ENCODE measurements around the gene LYAR.
"Not testable (repeated sequence)": the region's sequence is repeated elsewhere in the genome, so short reads cannot be mapped to it uniquely, and the experiment has no call there.

The LYAR gene

DNA sequence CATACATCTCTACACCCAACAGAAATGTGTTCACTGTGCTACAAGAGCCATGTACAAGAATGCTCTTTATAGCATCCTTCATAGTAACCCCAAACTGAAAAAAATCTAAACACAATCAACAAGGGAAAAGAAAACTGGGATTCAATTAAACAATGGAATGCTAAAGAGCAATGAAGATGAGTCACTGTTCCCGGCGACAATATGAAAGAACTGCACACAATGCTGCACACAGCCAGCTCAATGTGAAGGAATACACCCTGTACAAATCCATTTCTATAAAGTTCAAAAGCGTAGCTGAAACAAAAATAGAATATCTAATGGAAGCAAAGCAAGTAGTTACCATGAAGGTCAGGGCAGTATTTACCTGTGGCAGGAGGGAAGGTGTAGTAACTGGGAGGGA, 50.4 kb downstream of the LYAR start:
- peaks cover 58% of the 10 kb centered on the region for H3K36me3 ChIP-seq (ENCODE audit: control insufficient read depth, insufficient read depth, low read length)
- not testable (repeated sequence) for H3K4me1 ChIP-seq (ENCODE audit: control insufficient read depth, insufficient read depth, low read length); H3K9me3 ChIP-seq (ENCODE audit: control insufficient read depth, insufficient read depth, low read depth, low read length); H3K4me3 ChIP-seq (ENCODE audit: low read depth, low read length); H3K27ac ChIP-seq (ENCODE audit: low read depth, low read length); H3K9ac ChIP-seq (ENCODE audit: low read length); H3K27me3 ChIP-seq (ENCODE audit: control insufficient read depth, insufficient read depth, low read length)

- no peak overlapping the region for H3K9ac ChIP-seq (ENCODE audit: low read length)
- H3K27me3 ChIP-seq (ENCODE audit: control insufficient read depth, insufficient read depth, low read length), result peaks cover 26% of the 10 kb centered on the region
- peaks cover 13% of the 10 kb centered on the region; the same call in 1 of the 2 replicates for H3K9me3 ChIP-seq (ENCODE audit: control insufficient read depth, insufficient read depth, low read depth, low read length)
- H3K4me3 ChIP-seq (ENCODE audit: low read depth, low read length), result no peak overlapping the region
- H3K27ac ChIP-seq (ENCODE audit: low read depth, low read length), result no peak overlapping the region
- peaks cover 14% of the 10 kb centered on the region for H3K36me3 ChIP-seq (ENCODE audit: control insufficient read depth, insufficient read depth, low read length)
- H3K4me1 ChIP-seq (ENCODE audit: control insufficient read depth, insufficient read depth, low read length), result no peaks in the 10 kb centered on the region
These were observed 56.3 kb downstream of the LYAR start for GRCh38 chr4:4233610-4234009.

DNA sequence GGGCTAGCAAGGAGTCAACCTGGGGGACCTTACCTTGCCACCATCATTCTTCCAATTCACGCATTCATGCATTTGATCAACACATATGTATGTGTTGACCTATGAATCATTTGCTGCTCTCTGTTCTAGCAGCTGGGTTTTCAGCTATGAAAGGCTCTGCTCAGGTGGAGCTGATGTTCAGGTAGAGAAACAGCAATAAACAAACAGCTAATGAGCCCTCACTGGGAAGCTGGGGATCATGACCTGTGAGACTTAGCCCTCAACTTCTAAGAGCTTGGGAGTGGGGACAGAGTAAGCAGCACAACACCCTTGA, 61.6 kb downstream of the LYAR start:
- Histone ChIP-seq H3K36me3 (ENCODE audit: control insufficient read depth, insufficient read depth, low read length) (no peaks in the 10 kb centered on the region), H3K27me3 (ENCODE audit: control insufficient read depth, insufficient read depth, low read length) (peaks cover 79% of the 10 kb centered on the region), H3K9me3 (ENCODE audit: control insufficient read depth, insufficient read depth, low read depth, low read length) (peaks cover 3% of the 10 kb centered on the region; the same call in 1 of the 2 replicates), H3K4me3 (ENCODE audit: low read depth, low read length) (no peak overlapping the region), H3K4me1 (ENCODE audit: control insufficient read depth, insufficient read depth, low read length) (no peaks in the 10 kb centered on the region), H3K27ac (ENCODE audit: low read depth, low read length) (no peak overlapping the region), H3K9ac (ENCODE audit: low read length) (no peak overlapping the region)

DNA sequence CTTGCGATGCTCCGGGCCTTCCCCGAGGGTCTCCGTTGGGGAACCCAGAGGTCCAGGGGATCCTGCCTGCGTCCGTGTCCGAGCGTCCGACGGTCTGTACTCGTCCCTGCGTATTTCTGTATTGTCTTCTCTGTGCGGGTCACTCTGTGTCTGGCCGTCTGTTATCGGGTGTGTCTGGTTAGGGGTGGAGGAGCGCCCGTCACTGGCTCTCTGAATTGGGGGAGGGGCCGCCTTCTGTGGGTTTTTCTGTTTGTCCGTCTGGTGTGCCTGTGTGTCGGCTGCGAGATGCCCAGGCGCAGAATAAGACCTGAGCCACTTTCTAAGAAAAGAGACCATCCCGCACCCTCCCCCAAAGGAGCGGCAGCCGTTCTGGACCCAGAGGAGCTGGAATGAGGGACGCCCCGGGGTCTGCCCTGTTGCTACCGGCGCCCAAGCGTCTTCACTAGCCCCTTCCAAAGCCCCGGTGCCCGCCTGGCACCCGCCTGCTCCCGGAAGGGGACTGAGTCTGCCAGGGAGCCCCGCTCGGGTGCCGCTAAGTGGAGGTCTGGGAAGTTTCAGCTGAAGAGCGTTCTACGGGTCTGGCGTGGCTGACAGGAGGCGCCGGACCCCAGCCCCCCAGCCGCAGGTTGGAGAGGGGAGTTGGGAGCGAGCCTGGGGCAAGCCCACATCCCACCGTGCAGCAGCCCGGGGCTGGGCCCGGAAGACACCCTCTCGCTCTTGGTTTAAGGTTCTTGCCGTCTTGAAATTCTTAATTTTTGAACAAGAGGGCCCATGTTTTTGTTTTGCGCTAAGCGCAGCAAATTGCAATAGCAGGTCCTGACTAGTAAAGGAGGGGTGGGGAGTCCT, 62.2 kb downstream of the LYAR start:
- Histone ChIP-seq H3K9ac (ENCODE audit: low read length) (no peak overlapping the region), H3K4me1 (ENCODE audit: control insufficient read depth, insufficient read depth, low read length) (no peaks in the 10 kb centered on the region), H3K9me3 (ENCODE audit: control insufficient read depth, insufficient read depth, low read depth, low read length) (no peaks in the 10 kb centered on the region), H3K36me3 (ENCODE audit: control insufficient read depth, insufficient read depth, low read length) (no peaks in the 10 kb centered on the region), H3K27ac (ENCODE audit: low read depth, low read length) (no peak overlapping the region), H3K4me3 (ENCODE audit: low read depth, low read length) (peak overlapping the region; percentile 47), H3K27me3 (ENCODE audit: control insufficient read depth, insufficient read depth, low read length) (peaks cover 85% of the 10 kb centered on the region)

DNA sequence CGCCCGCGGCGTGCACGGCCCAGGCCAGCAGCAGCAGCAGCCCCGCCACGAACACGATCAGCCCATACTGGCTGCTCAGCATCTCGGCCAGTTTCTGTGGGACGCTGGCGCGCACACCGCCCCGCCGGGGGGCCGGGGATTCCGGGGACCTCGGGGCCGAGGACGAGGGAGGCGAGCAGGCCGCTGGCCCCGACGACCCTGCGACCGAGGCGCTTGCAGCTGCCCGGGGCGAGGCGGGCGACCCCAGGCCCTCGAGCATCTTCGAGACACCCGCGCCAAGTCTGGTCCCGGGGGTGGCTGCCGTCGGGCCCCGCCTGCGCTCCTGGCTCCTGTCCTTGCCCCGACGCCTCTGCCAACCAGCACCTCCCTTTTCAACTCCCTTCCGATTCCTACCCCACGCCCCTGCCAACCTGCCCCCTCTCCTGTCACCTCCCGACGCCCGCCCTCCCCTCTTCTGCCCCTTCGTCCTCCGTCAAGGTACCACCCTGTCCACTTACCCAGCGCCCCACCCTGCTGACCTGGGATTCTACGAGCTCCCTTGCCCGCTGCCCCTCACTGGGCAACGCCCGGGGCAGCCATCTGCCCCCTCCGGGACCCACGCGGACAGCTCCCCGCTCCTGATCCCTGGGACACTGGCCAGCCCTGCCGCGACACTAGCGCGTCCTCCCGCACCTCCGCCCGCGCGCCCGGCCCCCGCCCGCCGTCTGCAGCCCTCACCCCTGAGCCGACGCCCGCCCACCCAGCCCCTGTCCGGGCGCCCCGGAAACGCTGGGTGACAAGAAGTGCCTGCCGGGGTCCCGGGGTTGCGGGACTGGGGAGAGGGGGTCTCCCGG, 63.1 kb downstream of the LYAR start, which contains the start of gene OTOP1:
Gene OTOP1 (minus strand): TSS at position 324 of the 833 bp plus-strand sequence. CDS start 65 bp downstream, at position 259.
- H3K4me1 ChIP-seq (ENCODE audit: control insufficient read depth, insufficient read depth, low read length), result no peaks in the 10 kb centered on the region
- H3K9me3 ChIP-seq (ENCODE audit: control insufficient read depth, insufficient read depth, low read depth, low read length), result no peaks in the 10 kb centered on the region
- no peak within 1 kb of the TSS for H3K27ac ChIP-seq (ENCODE audit: low read depth, low read length)
- H3K9ac ChIP-seq (ENCODE audit: low read length), result no peak within 1 kb of the TSS
- H3K36me3 ChIP-seq (ENCODE audit: control insufficient read depth, insufficient read depth, low read length), result no peaks in the 10 kb centered on the region
- peak within 1 kb of the TSS; percentile 47 for H3K4me3 ChIP-seq (ENCODE audit: low read depth, low read length)
- H3K27me3 ChIP-seq (ENCODE audit: control insufficient read depth, insufficient read depth, low read length), result peaks cover 91% of the 10 kb centered on the region

- Histone ChIP-seq H3K4me3 (ENCODE audit: low read depth, low read length) (peak overlapping the region; percentile 20; the same call in 1 of the 2 replicates), H3K27ac (ENCODE audit: low read depth, low read length) (no peak overlapping the region), H3K36me3 (ENCODE audit: control insufficient read depth, insufficient read depth, low read length) (no peaks in the 10 kb centered on the region), H3K4me1 (ENCODE audit: control insufficient read depth, insufficient read depth, low read length) (no peaks in the 10 kb centered on the region), H3K9ac (ENCODE audit: low read length) (no peak overlapping the region), H3K9me3 (ENCODE audit: control insufficient read depth, insufficient read depth, low read depth, low read length) (no peaks in the 10 kb centered on the region), H3K27me3 (ENCODE audit: control insufficient read depth, insufficient read depth, low read length) (peaks cover 94% of the 10 kb centered on the region)
These were observed 63.9 kb downstream of the LYAR start for GRCh38 chr4:4225915-4226605.
